Measurements from ENCODE around the gene TRAP1. TPM values are rescaled to one million over a fixed set of nuclear protein-coding genes. Genes with fewer than 3 reads are reported as not detected.
A peak's percentile ranks its signal among the peaks of the same experiment; 100 is the strongest.

Gene TRAP1
- total RNA-seq, 1 experiment from 2014 or later: 173 TPM

DNA sequence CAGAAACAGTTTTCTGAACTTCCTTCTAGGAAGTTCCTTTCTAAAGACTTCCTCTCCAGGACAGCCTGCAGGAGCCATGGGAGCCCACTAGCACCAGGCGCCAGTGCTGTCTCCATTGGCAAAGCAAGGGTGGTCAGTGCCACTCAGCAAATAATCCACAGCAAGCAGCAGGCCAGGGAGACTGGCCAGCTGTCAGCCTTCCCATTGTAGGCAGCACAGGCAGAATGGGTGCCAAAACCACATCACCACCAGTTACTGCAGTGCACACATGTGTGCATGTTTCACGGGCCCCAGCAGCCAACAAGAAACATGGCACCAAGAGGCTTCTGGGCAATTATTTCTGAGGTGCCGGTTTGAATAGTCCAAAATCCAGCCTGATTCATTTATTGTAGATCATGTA lies 36.1 kb downstream of the TRAP1 start:
- H3K4me3 Mint-ChIP-seq (ENCODE audit: unreplicated experiment): no peak overlapping the region
- no peaks in the 10 kb centered on the region for H3K4me1 Mint-ChIP-seq (ENCODE audit: low read depth, unreplicated experiment)
- no peaks in the 10 kb centered on the region for H3K9me3 Mint-ChIP-seq (ENCODE audit: unreplicated experiment)
- ChIA-PET POLR2A (no interaction called here), CTCF (no interaction called here)
- H3K27ac Mint-ChIP-seq (ENCODE audit: unreplicated experiment): no peak overlapping the region
- no TSS peak for BruUV-seq (replicated peaks)
- intact Hi-C loops (cut with micrococcal nuclease; ENCODE audit: unreplicated experiment): no loop called here
- no peak overlapping the region for H3K4me3 ChIP-seq (ENCODE audit: low read depth, low read length)
- peaks cover 65% of the 10 kb centered on the region for H3K36me3 Mint-ChIP-seq (ENCODE audit: insufficient read depth, unreplicated experiment)
- TF ChIP-seq, protein P1, sequence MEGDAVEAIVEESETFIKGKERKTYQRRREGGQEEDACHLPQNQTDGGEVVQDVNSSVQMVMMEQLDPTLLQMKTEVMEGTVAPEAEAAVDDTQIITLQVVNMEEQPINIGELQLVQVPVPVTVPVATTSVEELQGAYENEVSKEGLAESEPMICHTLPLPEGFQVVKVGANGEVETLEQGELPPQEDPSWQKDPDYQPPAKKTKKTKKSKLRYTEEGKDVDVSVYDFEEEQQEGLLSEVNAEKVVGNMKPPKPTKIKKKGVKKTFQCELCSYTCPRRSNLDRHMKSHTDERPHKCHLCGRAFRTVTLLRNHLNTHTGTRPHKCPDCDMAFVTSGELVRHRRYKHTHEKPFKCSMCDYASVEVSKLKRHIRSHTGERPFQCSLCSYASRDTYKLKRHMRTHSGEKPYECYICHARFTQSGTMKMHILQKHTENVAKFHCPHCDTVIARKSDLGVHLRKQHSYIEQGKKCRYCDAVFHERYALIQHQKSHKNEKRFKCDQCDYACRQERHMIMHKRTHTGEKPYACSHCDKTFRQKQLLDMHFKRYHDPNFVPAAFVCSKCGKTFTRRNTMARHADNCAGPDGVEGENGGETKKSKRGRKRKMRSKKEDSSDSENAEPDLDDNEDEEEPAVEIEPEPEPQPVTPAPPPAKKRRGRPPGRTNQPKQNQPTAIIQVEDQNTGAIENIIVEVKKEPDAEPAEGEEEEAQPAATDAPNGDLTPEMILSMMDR (IDR thresholded peaks at IDR 0.05; ENCODE audit: insufficient read depth in 1 of 2, low read depth in 1 of 2, low read length in 1 of 2, severe bottlenecking in 1 of 2, unreplicated experiment in 1 of 2): no peak
- no peaks in the 10 kb centered on the region; the same call in 1 of the 2 replicates for H3K36me3 ChIP-seq (ENCODE audit: control insufficient read depth, insufficient read depth, low read length)
- H3K27me3 ChIP-seq (replicated peaks; ENCODE audit: control insufficient read depth, insufficient read depth, low read length): no peaks in the 10 kb centered on the region
- H3K27me3 Mint-ChIP-seq (ENCODE audit: insufficient read depth, unreplicated experiment): no peaks in the 10 kb centered on the region
- H3K9me3 ChIP-seq: no peaks in the 10 kb centered on the region
- no peaks in the 10 kb centered on the region for H3K4me1 ChIP-seq
- DNase-seq: no peak

GRCh38 chr16:3677994-3678393 lies 39.3 kb downstream of the TRAP1 start:
- Histone ChIP-seq H3K27me3 (replicated peaks; ENCODE audit: control insufficient read depth, insufficient read depth, low read length) (no peaks in the 10 kb centered on the region), H3K4me3 (ENCODE audit: low read depth, low read length) (no peak overlapping the region), H3K9me3 (no peaks in the 10 kb centered on the region), H3K36me3 (ENCODE audit: control insufficient read depth, insufficient read depth, low read length) (no peaks in the 10 kb centered on the region; the same call in 1 of the 2 replicates), H3K4me1 (no peaks in the 10 kb centered on the region)
- H3K27me3 Mint-ChIP-seq (ENCODE audit: insufficient read depth, unreplicated experiment): no peaks in the 10 kb centered on the region
- BruUV-seq (replicated peaks): TSS peak; percentile 32
- peaks cover 73% of the 10 kb centered on the region for H3K36me3 Mint-ChIP-seq (ENCODE audit: insufficient read depth, unreplicated experiment)
- H3K4me3 Mint-ChIP-seq (ENCODE audit: unreplicated experiment): no peak overlapping the region
- no peaks in the 10 kb centered on the region for H3K4me1 Mint-ChIP-seq (ENCODE audit: low read depth, unreplicated experiment)
- TF ChIP-seq, protein P1 (IDR thresholded peaks at IDR 0.05; ENCODE audit: insufficient read depth in 1 of 2, low read depth in 1 of 2, low read length in 1 of 2, severe bottlenecking in 1 of 2, unreplicated experiment in 1 of 2): no peak
- POLR2A ChIA-PET: no interaction called here
- CTCF ChIA-PET: no interaction called here
- intact Hi-C loops (cut with micrococcal nuclease; ENCODE audit: unreplicated experiment): no loop called here
- H3K9me3 Mint-ChIP-seq (ENCODE audit: unreplicated experiment): no peaks in the 10 kb centered on the region
- H3K27ac Mint-ChIP-seq (ENCODE audit: unreplicated experiment): no peak overlapping the region
- DNase-seq: no peak

DNA sequence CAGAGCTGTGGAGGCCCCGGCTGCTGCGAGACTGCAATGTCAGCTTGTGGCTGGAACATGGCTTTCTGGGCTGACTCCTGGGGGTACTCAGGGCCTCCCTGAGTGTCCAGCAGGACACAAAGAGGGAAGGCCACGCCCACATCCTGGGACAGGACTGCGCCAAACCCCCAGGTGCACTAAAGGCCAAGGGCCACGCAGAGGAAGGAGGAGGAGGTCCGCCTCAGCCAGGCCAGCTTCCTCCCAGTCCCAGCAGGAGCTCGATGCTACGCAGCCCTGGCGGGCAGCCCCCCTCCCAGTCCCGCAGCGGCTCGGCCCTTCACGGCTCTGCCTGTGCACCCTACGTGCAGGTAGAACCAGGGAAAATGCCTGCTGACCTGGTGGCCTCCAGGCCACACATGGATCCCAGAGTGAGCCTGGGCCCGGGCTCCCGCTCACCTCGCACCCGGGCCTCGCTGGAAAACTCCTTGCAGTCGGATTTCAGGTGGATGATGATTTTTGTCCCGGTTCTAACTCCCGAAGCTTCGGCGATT lies 41.7 kb downstream of the TRAP1 start:
- TF ChIP-seq, protein P1 (IDR thresholded peaks at IDR 0.05; ENCODE audit: insufficient read depth in 1 of 2, low read depth in 1 of 2, low read length in 1 of 2, severe bottlenecking in 1 of 2, unreplicated experiment in 1 of 2): no peak
- H3K4me1 Mint-ChIP-seq (ENCODE audit: low read depth, unreplicated experiment): no peaks in the 10 kb centered on the region
- no peak for DNase-seq
- intact Hi-C loops (cut with micrococcal nuclease; ENCODE audit: unreplicated experiment): no loop called here
- no peak overlapping the region for H3K4me3 Mint-ChIP-seq (ENCODE audit: unreplicated experiment)
- CTCF ChIA-PET: no interaction called here
- Histone ChIP-seq H3K27me3 (replicated peaks; ENCODE audit: control insufficient read depth, insufficient read depth, low read length) (no peaks in the 10 kb centered on the region), H3K9me3 (no peaks in the 10 kb centered on the region), H3K4me3 (ENCODE audit: low read depth, low read length) (no peak overlapping the region), H3K4me1 (no peaks in the 10 kb centered on the region), H3K36me3 (ENCODE audit: control insufficient read depth, insufficient read depth, low read length) (no peaks in the 10 kb centered on the region; the same call in 1 of the 2 replicates)
- H3K9me3 Mint-ChIP-seq (ENCODE audit: unreplicated experiment): no peaks in the 10 kb centered on the region
- peaks cover 71% of the 10 kb centered on the region for H3K36me3 Mint-ChIP-seq (ENCODE audit: insufficient read depth, unreplicated experiment)
- BruUV-seq (replicated peaks): no TSS peak
- no peaks in the 10 kb centered on the region for H3K27me3 Mint-ChIP-seq (ENCODE audit: insufficient read depth, unreplicated experiment)
- POLR2A ChIA-PET: no interaction called here
- no peak overlapping the region for H3K27ac Mint-ChIP-seq (ENCODE audit: unreplicated experiment)
